Subcutaneous abdominal adipose tissue (tissue), 5 donors: Measurements from ENCODE around the gene TMEM39B.
"Not testable (repeated sequence)": the region's sequence is repeated elsewhere in the genome, so short reads cannot be mapped to it uniquely, and the experiment has no call there.

Source experiments
- H3K27ac ChIP-seq: one replicate; pipeline ENCODE4 v1.7.0; 2013; ENCODE audit warnings: low read depth, mild to moderate bottlenecking, inconsistent platforms, low read length, moderate library complexity
- H3K27me3 ChIP-seq, 5 donors: one replicate each; pipeline ENCODE4 v1.7.0; 2013; ENCODE audit warnings: low read length in 5 of 5, inconsistent platforms in 1 of 5; ENCODE audit not compliant: control insufficient read depth in 5 of 5, insufficient read depth in 4 of 5
- H3K36me3 ChIP-seq, 5 donors: one replicate each; pipeline ENCODE4 v1.7.0; 2013; ENCODE audit warnings: low read length in 5 of 5; ENCODE audit not compliant: control insufficient read depth in 5 of 5, insufficient read depth in 5 of 5
- H3K4me1 ChIP-seq, 5 donors: one replicate each; pipeline ENCODE4 v1.7.0; 2013; ENCODE audit warnings: low read length in 5 of 5, mild to moderate bottlenecking in 3 of 5, moderate library complexity in 1 of 5; ENCODE audit not compliant: control insufficient read depth in 5 of 5, insufficient read depth in 5 of 5
- H3K4me3 ChIP-seq, 5 donors: one replicate each; pipeline ENCODE4 v1.7.0; 2013; ENCODE audit warnings: low read length in 5 of 5, low read depth in 1 of 5
- H3K9ac ChIP-seq, 5 donors: one replicate each; pipeline ENCODE4 v1.7.0; 2013; ENCODE audit warnings: low read length in 5 of 5, mild to moderate bottlenecking in 4 of 5, moderate library complexity in 3 of 5
- H3K9me3 ChIP-seq, 5 donors: one replicate each; pipeline ENCODE4 v1.7.0; 2013; ENCODE audit warnings: low read length in 5 of 5; ENCODE audit not compliant: control insufficient read depth in 5 of 5
- donor health status: healthy.
- donor health status: healthy.
- donor health status: healthy.
- donor health status: healthy.
- donor health status: healthy.

The TMEM39B gene

DNA sequence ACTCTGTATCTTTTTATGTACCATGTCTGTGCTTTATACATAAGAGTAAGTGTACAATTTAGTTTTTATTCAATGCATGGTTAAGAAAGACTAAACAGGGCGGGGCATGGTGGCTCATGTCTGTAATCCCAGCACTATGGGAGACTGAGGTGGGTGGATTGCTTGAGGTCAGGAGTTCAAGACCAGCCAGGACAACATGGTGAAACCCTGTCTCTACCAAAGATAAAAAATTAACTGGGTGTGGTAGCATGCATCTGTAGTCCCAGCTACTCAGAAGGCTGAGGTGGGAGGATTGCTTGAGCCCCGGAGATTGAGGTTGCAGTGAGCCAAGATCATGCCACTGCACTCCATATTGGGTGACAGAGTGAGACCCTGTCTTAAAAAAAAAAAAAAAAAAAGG, 50.6 kb downstream of the TMEM39B start:
- H3K9ac ChIP-seq, H3K9me3 ChIP-seq, H3K27me3 ChIP-seq, H3K36me3 ChIP-seq, H3K27ac ChIP-seq, H3K4me3 ChIP-seq: not testable (repeated sequence)
- peaks cover 0 to 13% (median 10%) of the 10 kb centered on the region in 5 donors for H3K4me1 ChIP-seq

DNA sequence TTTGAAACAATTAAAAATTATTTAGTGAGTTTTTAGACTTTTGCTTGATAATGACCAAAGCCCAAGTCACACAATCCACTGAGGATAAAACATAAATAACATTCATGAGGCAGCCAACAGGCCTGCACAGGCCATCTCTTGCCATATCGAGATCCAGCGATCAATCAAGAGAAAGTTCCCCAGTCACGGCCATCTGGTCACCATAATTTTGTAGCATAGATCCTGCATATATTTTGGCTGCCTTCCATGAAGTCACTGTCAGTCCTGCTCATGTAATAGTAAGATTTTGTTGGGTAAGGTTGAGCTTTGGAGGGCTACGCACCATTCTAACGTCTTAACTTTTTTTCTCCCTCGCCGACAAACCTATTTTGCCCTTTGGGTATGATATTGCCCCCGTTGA, 52.6 kb downstream of the TMEM39B start:
- Histone ChIP-seq H3K4me1 (peaks cover 2 to 22% (median 16%) of the 10 kb centered on the region in 5 donors), H3K36me3 (peaks cover 0 to 2% (median 0%) of the 10 kb centered on the region in 5 donors), H3K27me3 (no peaks in the 10 kb centered on the region), H3K27ac (no peak overlapping the region), H3K9ac (no peak overlapping the region), H3K4me3 (no peak overlapping the region), H3K9me3 (no peaks in the 10 kb centered on the region)

DNA sequence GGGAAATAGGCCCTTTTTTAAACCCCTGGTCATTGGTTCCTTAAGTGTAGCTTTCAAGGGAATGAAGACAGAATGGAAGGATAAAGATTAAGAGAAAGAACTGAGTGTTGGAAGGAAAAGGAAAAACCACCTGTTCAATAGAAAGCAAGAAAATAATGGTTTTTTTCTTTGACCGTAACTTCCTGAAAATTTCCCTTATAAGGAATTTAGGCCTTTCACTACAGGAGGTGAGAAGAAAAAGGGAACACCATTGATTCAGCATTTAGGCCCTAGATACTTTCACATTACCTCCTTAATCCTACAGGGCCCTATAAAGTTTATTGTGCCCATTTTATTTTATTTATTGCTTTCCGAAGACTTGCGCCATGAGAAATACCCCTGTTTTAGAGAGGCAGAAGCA, 54.0 kb downstream of the TMEM39B start:
- Histone ChIP-seq H3K4me1 (peaks cover 2 to 22% (median 13%) of the 10 kb centered on the region in 5 donors), H3K9me3 (no peaks in the 10 kb centered on the region), H3K27me3 (no peaks in the 10 kb centered on the region), H3K36me3 (peaks cover 0 to 2% (median 0%) of the 10 kb centered on the region in 5 donors), H3K4me3 (no peak overlapping the region), H3K27ac (no peak overlapping the region), H3K9ac (no peak overlapping the region)

DNA sequence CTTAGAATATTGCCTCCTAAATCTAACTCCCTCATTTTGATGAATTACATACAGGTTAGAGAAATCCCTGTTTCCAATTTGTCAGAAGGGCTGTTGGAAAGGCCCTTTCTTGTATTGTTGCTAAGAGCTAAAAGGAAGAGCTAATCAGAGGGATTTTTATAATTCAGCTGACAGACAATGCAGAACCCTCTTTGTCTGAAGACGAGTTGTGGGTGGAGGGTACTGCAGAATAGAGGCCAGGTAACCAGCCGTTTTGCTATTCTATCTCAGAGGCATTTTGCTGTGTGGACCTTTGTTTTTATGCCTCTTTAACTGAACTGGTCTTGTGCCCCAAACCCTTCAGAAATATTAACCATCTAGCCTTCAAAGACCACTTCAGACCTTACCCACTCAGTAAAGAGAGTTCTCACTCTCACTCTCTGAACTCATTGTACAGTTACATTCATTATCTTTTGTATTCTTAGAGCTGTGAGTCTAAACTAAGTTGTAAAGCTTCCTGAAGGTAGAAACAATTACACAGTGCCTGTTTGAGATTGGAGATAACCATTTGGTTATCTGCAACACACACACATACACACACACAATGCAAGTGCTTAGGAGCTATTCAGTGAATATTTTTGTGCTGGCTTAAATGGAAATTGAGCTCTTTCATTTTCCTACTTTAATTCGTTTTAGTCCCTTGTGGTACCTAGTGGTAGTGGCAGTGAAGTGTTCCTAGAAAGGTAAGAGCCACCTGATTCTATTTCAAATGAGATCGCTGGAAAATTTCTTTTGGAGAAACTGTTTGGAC, 54.9 kb downstream of the TMEM39B start:
- Histone ChIP-seq H3K4me3 (no peak overlapping the region), H3K4me1 (peaks cover 2 to 16% (median 8%) of the 10 kb centered on the region in 5 donors), H3K36me3 (peaks cover 0 to 2% (median 0%) of the 10 kb centered on the region in 5 donors), H3K27me3 (no peaks in the 10 kb centered on the region), H3K27ac (no peak overlapping the region), H3K9ac (no peak overlapping the region), H3K9me3 (no peaks in the 10 kb centered on the region)

DNA sequence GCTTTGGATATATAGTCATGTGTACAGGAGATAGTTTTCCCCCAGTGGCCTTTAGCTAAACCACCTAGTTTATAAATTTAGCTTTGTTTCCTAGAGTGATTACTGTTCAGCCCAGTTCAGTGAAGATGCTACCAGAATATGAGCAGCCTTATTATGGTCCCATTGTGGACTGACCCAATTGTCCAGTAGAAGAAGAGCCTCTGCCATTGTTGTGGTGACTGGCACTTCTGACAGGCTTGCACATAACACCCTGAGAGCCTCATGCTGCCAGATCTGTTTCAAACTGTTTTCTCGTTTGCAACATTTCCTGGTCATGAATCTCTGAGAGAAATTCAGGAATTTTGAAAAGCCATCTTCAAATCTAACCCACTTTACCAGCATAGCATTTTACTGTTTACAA, 55.7 kb downstream of the TMEM39B start:
- Histone ChIP-seq H3K9ac (peak overlapping the region in 2 of 5 donors; percentile 1 to 28), H3K9me3 (no peaks in the 10 kb centered on the region), H3K27me3 (no peaks in the 10 kb centered on the region), H3K4me3 (no peak overlapping the region), H3K36me3 (peaks cover 0 to 2% (median 0%) of the 10 kb centered on the region in 5 donors), H3K27ac (no peak overlapping the region), H3K4me1 (peaks cover 2 to 10% (median 8%) of the 10 kb centered on the region in 5 donors)

DNA sequence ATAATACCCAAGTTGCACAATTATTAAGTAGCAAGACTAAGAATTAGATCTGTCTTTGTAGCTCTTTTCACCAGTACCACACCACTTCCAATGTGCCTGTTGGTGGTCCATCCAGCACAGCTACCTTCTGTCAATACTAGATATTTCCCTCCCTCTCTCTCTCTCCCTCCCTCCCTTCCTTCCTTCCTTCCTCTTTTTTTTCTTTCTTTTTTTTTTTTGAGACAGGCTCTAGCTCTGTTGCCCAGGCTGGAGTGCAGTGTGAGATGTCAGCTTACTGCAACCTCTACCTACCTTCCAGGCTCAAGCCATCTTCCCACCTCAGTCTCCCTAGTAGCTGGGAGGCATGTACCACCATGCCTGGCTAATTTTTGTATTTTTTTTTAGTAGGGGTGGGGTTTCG, 56.2 kb downstream of the TMEM39B start:
- H3K4me1 ChIP-seq, result peaks cover 2 to 11% (median 8%) of the 10 kb centered on the region in 5 donors
- H3K27ac ChIP-seq, result no peak overlapping the region
- no peaks in the 10 kb centered on the region for H3K9me3 ChIP-seq
- H3K4me3 ChIP-seq, result no peak overlapping the region
- peaks cover 0 to 2% (median 0%) of the 10 kb centered on the region in 5 donors for H3K36me3 ChIP-seq
- H3K27me3 ChIP-seq, result no peaks in the 10 kb centered on the region
- H3K9ac ChIP-seq, result peak overlapping the region in 2 of 5 donors; percentile 1 to 28

DNA sequence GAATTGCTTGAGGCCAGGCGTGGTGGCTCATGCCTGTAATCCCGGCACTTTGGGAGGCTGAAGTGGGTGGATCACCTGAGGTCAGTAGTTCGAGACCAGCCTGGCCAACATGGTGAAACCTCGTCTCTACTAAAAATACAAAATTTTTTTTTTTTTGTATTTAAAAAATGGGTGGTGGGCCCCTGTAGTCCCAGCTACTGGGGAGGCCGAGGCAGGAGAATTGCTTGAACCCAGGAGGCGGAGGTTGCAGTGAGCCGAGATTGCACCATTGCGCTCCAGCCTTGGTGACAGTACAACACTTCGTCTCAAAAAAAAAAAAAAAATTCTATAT, 61.2 kb downstream of the TMEM39B start:
- not testable (repeated sequence) for H3K4me3 ChIP-seq, H3K4me1 ChIP-seq, H3K9me3 ChIP-seq, H3K9ac ChIP-seq, H3K36me3 ChIP-seq, H3K27ac ChIP-seq, H3K27me3 ChIP-seq

DNA sequence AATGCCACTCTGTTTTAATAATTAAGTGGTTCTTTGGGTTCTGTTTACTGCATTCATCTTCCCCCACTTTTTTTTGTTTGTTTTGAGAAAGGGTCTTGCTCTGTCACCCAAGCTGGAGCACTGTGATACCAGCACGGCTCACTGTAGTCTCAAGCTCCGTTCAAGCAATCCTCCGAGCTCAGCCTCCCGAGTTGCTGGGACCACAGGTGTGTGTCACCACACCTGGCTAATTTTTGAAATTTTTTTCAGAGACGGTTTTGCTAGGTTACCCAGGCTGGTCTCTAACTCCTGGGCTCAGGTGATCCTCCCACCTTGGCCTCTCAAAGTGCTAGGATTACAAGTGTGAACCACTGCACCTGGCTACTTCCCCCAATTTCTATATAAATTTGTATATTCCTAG, 64.4 kb downstream of the TMEM39B start:
- Histone ChIP-seq H3K27me3 (no peaks in the 10 kb centered on the region), H3K36me3 (no peaks in the 10 kb centered on the region), H3K9ac (no peak overlapping the region), H3K4me3 (no peak overlapping the region), H3K27ac (no peak overlapping the region), H3K9me3 (no peaks in the 10 kb centered on the region), H3K4me1 (peaks cover 0 to 5% (median 0%) of the 10 kb centered on the region in 5 donors)

DNA sequence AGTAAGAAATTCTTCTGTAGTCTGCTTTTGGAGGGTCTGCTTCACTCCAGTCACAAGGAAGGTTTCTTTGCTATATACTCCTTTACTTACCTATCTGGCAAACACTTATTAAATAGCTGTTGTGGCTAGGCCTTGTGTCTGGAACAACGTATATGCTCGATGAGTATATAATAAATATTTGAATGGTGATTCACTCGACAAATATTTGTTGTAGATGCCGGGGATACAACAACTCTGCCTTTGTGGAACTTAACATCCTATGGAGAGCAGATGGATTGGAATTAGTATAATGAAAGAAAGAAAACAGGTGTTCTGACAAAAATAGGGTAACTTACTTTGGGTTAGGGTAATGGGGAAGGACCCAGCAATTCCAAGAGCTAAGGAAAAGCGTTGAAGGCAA, 66.2 kb downstream of the TMEM39B start:
- Histone ChIP-seq H3K4me1 (peaks cover 5 to 13% (median 11%) of the 10 kb centered on the region in 5 donors), H3K4me3 (no peak overlapping the region), H3K36me3 (no peaks in the 10 kb centered on the region), H3K27me3 (no peaks in the 10 kb centered on the region), H3K9ac (no peak overlapping the region), H3K27ac (no peak overlapping the region), H3K9me3 (no peaks in the 10 kb centered on the region)

DNA sequence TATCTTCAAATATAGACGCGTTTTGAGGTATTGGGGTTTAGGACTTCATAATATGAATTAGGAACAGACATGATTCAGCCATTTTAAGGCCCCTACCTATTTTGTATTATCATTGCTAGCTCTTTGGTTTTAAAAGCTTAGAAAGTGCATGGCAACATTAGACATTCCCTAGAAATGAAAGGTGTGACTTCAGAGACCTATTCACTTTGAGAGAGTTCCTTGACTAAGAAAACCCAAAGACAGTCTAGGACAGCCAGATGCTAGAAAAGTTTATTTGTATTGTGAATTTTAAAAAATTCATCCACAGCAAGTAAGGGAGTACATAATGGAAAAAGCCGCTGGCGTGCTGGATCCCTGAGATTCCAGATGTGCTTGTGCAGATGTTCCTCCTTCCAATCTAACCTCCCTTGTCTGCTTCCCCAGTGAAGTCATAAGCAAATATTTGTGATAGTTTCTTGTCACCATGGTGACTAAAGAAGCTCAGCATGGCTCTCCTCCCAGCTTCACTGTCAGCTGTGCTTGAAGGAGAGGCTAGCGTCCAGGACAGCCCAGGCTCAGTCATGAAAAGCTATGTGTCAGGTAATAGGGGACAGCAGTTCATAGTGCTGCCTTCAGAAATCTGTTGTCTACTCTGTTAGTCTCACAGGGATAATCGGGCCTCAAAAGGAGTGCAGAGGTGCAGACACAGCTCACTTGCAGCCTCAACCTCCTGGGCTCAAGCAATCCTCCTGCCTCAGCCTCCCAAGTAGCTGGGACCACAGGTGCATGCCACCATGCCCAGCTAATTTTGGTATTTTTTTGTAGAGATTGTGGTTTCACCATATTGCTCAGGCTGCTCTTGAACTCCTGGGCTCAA, 69.9 kb downstream of the TMEM39B start:
- Histone ChIP-seq H3K4me1 (peaks cover 5 to 13% (median 11%) of the 10 kb centered on the region in 5 donors), H3K9me3 (peaks cover 0 to under 1% (median 0%) of the 10 kb centered on the region in 5 donors), H3K27me3 (no peaks in the 10 kb centered on the region), H3K9ac (peak overlapping the region in 1 of 5 donors; percentile 26), H3K36me3 (peaks cover 0 to 4% (median 0%) of the 10 kb centered on the region in 5 donors), H3K27ac (peak overlapping the region; percentile 41), H3K4me3 (peak overlapping the region in 1 of 5 donors; percentile 11)
